K562 (cell line): ENCODE measurements around the gene NUP133. TPM values are rescaled to one million over a fixed set of nuclear protein-coding genes. Genes with fewer than 3 reads are reported as not detected.

Experiments
- ATAC-seq: fragments of 200-7000 bp; cut with Tn5 transposase; 3 replicates; pipeline ENCODE4 v1.9.1; 2020; ENCODE audit warnings: moderate library complexity
- BruUV-seq: library from RNA; stranded (reverse); fragments of 400-500 nt; replicated peaks from 2 replicates; lab custom pipeline; 2021; lab: Mats Ljungman, UMichigan
- CTCF ChIA-PET: fragments of 300-600 bp; formaldehyde crosslinking; extraction: SDS; loops from one replicate; lab custom pipeline; 2021; ENCODE audit warnings: low intra/inter-chr PET ratio; lab: Yijun Ruan, JAX
- POLR2A ChIA-PET: fragments of 300-600, 350-650 bp; sonication (Branson Sonifier 250); formaldehyde crosslinking; extraction: SDS; loops from one replicate; lab custom pipeline; 2021; ENCODE audit warnings: antibody characterized with exemption, inconsistent platforms; lab: Yijun Ruan, JAX
- DNase-seq, 4 experiments: peaks; one replicate each; pipeline versions ENCODE4 v3.0.0 to v3.0.0-alpha.2; 2011 to 2018; ENCODE audit warnings: low spot score in 3 of 4, mixed read lengths in 3 of 4; ENCODE audit errors: extremely low read depth in 1 of 4
- FAIRE-seq: peaks from 2 replicates; lab custom pipeline; 2011; peaks lifted over from hg19 to GRCh38; lab: Jason Lieb, UNC
- H2AFZ ChIP-seq: 2 replicates; pipeline ENCODE4 v1.6.0; 2011; ENCODE audit warnings: low read depth, low read length, control low read depth, inconsistent platforms
- H3K27ac ChIP-seq: fragments of 200-600 bp; 3 replicates; pipeline ENCODE4 v1.8.0; 2011; ENCODE audit warnings: low read depth, mild to moderate bottlenecking, control low read depth, inconsistent platforms, low read length, moderate library complexity, mixed read lengths; ENCODE audit errors: extremely low read depth
- H3K27me3 ChIP-seq, 2 experiments: fragments of 300-600 bp in 1 of 2; 2 replicates in 1 of 2; 3 replicates in 1 of 2; pipeline versions ENCODE4 v1.6.0 to v1.8.0; 2011; ENCODE audit warnings: inconsistent platforms in 2 of 2, low read length in 2 of 2, mild to moderate bottlenecking in 1 of 2, mixed read lengths in 1 of 2, moderate library complexity in 1 of 2; ENCODE audit not compliant: control insufficient read depth in 2 of 2, insufficient read depth in 2 of 2
- H3K36me3 ChIP-seq: fragments of 300-600 bp; 3 replicates; pipeline ENCODE4 v1.8.0; 2011; ENCODE audit warnings: mild to moderate bottlenecking, low read length, inconsistent platforms; ENCODE audit not compliant: control insufficient read depth, insufficient read depth
- H3K4me1 ChIP-seq, 2 experiments: fragments of 200-600 bp in 1 of 2; replicated peaks in 1 of 2; 2 replicates in 1 of 2; 3 replicates in 1 of 2; pipeline versions ENCODE4 v1.5.1 to v1.8.0; 2011; ENCODE audit warnings: inconsistent platforms in 2 of 2, low read length in 2 of 2, mild to moderate bottlenecking in 1 of 2, mixed read lengths in 1 of 2, moderate library complexity in 1 of 2; ENCODE audit not compliant: control insufficient read depth in 2 of 2, insufficient read depth in 2 of 2
- H3K4me2 ChIP-seq: 2 replicates; pipeline ENCODE4 v1.6.1; 2011; ENCODE audit warnings: low read length, control low read depth, inconsistent platforms, mixed read lengths; ENCODE audit not compliant: insufficient read depth
- H3K4me3 ChIP-seq: fragments of 200-600 bp; sonication (generic), shearing (Covaris generic); 2 replicates; pipeline ENCODE4 v1.5.1; 2016; ENCODE audit warnings: control low read depth, inconsistent platforms
- H3K79me2 ChIP-seq: fragments of 200-600 bp; 3 replicates; pipeline ENCODE4 v1.8.0; 2011; ENCODE audit warnings: low read length, inconsistent platforms; ENCODE audit not compliant: control insufficient read depth, insufficient read depth
- H3K9ac ChIP-seq, 2 experiments: 2 replicates each; pipeline versions ENCODE4 v1.6.0 to v1.6.1; 2011; ENCODE audit warnings: low read depth in 2 of 2, low read length in 2 of 2, control low read depth in 1 of 2, inconsistent platforms in 1 of 2, mild to moderate bottlenecking in 1 of 2, mixed read lengths in 1 of 2; ENCODE audit not compliant: insufficient read depth in 1 of 2
- H3K9me1 ChIP-seq: one replicate; pipeline ENCODE4 v1.6.0; 2011; ENCODE audit warnings: inconsistent platforms, mild to moderate bottlenecking, low read length, moderate library complexity; ENCODE audit not compliant: control insufficient read depth, insufficient read depth
- H3K9me3 ChIP-seq: replicated peaks from 2 replicates; pipeline ENCODE4 v1.5.1; 2011; ENCODE audit warnings: low read depth, low read length, inconsistent platforms; ENCODE audit not compliant: control insufficient read depth, insufficient read depth
- H4K20me1 ChIP-seq: replicated peaks from 2 replicates; pipeline ENCODE4 v1.6.1; 2011; ENCODE audit warnings: low read length, inconsistent platforms, mixed read lengths; ENCODE audit not compliant: control insufficient read depth, insufficient read depth
- KHSRP ChIP-seq: fragments of 450-650 bp; IDR thresholded peaks from 2 replicates; pipeline ENCODE4 v1.6.1; 2017
- PTBP1 ChIP-seq: fragments of 200-400 bp; formaldehyde crosslinking; IDR thresholded peaks from 2 replicates; pipeline ENCODE4 v1.6.1; 2017; ENCODE audit warnings: low read depth, low read length
- TCF7 ChIP-seq: sonication (generic); IDR thresholded peaks from 2 replicates; pipeline ENCODE4 v1.6.1; 2016; ENCODE audit warnings: antibody characterized with exemption, borderline replicate concordance
- ZNF57 ChIP-seq: fragments of 450-650 bp; formaldehyde crosslinking; IDR thresholded peaks from 2 replicates; pipeline ENCODE4 v1.4.0; 2020; ENCODE audit warnings: mild to moderate bottlenecking, moderate library complexity
- WGBS: fragments of 100-300 bp; shearing (Covaris generic); methylation state at CpG from one replicate; pipeline ENCODE4 v1.1.6; 2016; ENCODE audit warnings: low coverage, mixed read lengths; ENCODE audit not compliant: insufficient coverage; ENCODE audit errors: missing lambda C conversion rate; 5-methylcytosine and 5-hydroxymethylcytosine counted together
- in situ Hi-C: fragments of 300-500 bp; cut with MboI; formaldehyde crosslinking; loops from 4 replicates; pipeline ENCODE4 v1.15.0; 2018; ENCODE audit warnings: inconsistent platforms, mixed read lengths
- intact Hi-C: fragments of 100-400 bp; cut with micrococcal nuclease; formaldehyde crosslinking; loops from 2 replicates; pipeline ENCODE4 v1.14.2; 2022
- polyA plus RNA-seq, 8 experiments: library from polyadenylated mRNA; depleted of rRNA in 4 of 8; stranded (reverse) in 5 of 8; unstranded in 3 of 8; fragments of >200 nt; fragmentation: Nextera tagmentation in 2 of 8; fragmentation: Illumina TruSeq in 1 of 8; extraction: Ambion mirVana in 2 of 8; extraction: Trizol in 1 of 8; gene quantifications; 2 replicates each; pipeline versions ENCODE4 v1.2.1 to v1.2.3, GENCODE V29; 2011 to 2014; ENCODE audit warnings: inconsistent platforms in 1 of 8, missing spikeins in 1 of 8
- total RNA-seq, 7 experiments: library from RNA; depleted of rRNA in 6 of 7; stranded (reverse); fragments of >200 nt in 6 of 7; fragmentation: Illumina TruSeq in 2 of 7; extraction: Trizol in 2 of 7; gene quantifications; 2 replicates each; pipeline versions ENCODE4 v1.2.1 to v1.2.3, GENCODE V29; 2011 to 2021; ENCODE audit warnings: low replicate concordance in 1 of 7

NUP133 gene
- total and polyA plus RNA-seq, 9 of the 15 experiments (the other 6 are each of a cell fraction or from before 2014, with no cell fraction given), result 21.7 to 85.1 (median 61.3) TPM

GRCh38 chr1:229411434-229412055 lies 96.6 kb downstream of the NUP133 start:
- no peaks in the 10 kb centered on the region for H3K36me3 ChIP-seq
- no peak overlapping the region for H3K9ac ChIP-seq
- DNase-seq (no peak), ATAC-seq (no peak)
- H3K9me3 ChIP-seq, result no peaks in the 10 kb centered on the region
- no peaks in the 10 kb centered on the region for H3K79me2 ChIP-seq
- 9% methylated on average over 11 of the region's 11 CpGs for WGBS
- ChIA-PET POLR2A (interaction anchor here (0.6 to 1.5 kb wide), 2 partner anchors 10 to 222 kb away, joined by 3 to 5 read pairs; no protein-coding TSS in a partner anchor), CTCF (no interaction called here)
- no peak overlapping the region for H3K27ac ChIP-seq
- no peaks in the 10 kb centered on the region for H3K9me1 ChIP-seq
- H3K4me1 ChIP-seq, result peaks cover 6 to 15% of the 10 kb centered on the region in 2 experiments; a peak in 4 of 5 replicates
- TF ChIP-seq PTBP1, result no peak
- no peak for TF ChIP-seq ZNF57
- no peak for TF ChIP-seq KHSRP
- TF ChIP-seq TCF7, result no peak
- TF ChIP-seq, all 486 proteins: peak for 0
- FAIRE-seq, result no peak
- no TSS peak for BruUV-seq
- Histone ChIP-seq H4K20me1 (0 out of 2 replicates have a peak, but pooled peaks cover 3% of the 10 kb centered on the region), H3K27me3 (peaks cover 57 to 64% of the 10 kb centered on the region in 2 experiments), H3K4me3 (no peak overlapping the region), H3K4me2 (no peak overlapping the region), H2AFZ (no peak overlapping the region)
- intact Hi-C loops (no loop called here), in situ Hi-C loops (no loop called here)
